Right hindlimb (tissue), 1 donor: ENCODE measurements around the gene KCNMB4.
"Not testable (repeated sequence)": the region's sequence is repeated elsewhere in the genome, so short reads cannot be mapped to it uniquely, and the experiment has no call there.

Source experiments
- DNase-seq: peaks from one replicate; pipeline ENCODE4 v3.0.0-alpha.2; 2018

The KCNMB4 gene

DNA sequence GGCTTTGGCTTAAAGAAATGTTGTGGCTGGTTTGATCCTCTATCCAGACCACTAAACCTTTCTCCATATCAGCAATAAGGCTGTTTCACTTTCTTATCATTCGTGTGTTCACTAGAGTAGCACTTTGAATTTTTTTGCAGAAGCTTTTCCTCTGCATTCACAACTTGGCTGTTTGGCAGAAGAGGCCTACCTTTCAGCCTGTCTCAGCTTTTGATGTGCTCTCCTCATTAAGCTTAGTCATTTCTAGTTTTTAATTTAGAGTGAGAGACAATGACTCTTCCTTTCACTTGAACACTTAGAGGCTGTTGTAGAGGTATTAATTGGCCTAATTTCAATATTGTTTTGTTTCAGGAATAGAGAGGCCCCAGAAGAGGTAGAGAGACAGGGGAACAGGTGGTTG lies 13.8 kb downstream of the KCNMB4 start:
- no peak for DNase-seq

- DNase-seq, result no peak
These were observed 17.4 kb downstream of the KCNMB4 start for GRCh38 chr12:70383484-70383883.

GRCh38 chr12:70383886-70384285 lies 17.8 kb downstream of the KCNMB4 start:
- no peak for DNase-seq

- DNase-seq, result no peak
These were observed 20.7 kb downstream of the KCNMB4 start for GRCh38 chr12:70386771-70387170.

GRCh38 chr12:70389678-70390077 lies 23.6 kb downstream of the KCNMB4 start:
- no peak for DNase-seq

DNA sequence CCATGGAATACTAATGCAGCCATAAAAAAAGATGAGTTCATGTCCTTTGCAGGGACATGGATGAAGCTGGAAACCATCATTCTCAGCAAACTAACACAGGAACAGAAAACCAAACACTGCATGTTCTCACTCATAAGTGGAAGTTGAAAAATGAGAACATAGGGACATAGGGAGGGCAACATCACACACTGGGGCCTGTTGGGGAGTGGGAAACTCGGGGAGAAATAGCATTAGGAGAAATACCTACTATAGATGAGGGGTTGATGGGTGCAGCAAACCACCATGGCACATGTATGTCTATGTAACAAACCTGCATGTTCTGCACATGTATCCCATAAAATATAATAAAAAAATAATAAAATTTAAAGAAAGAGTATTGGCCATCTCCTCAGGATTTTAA lies 26.5 kb downstream of the KCNMB4 start:
- DNase-seq, result not testable (repeated sequence)

- DNase-seq, result no peak
These were observed 27.9 kb downstream of the KCNMB4 start for GRCh38 chr12:70393787-70394499.

GRCh38 chr12:70398002-70398401 lies 31.9 kb downstream of the KCNMB4 start:
- DNase-seq, result no peak

- DNase-seq, result no peak
These were observed 32.8 kb downstream of the KCNMB4 start for GRCh38 chr12:70398862-70399261.

DNA sequence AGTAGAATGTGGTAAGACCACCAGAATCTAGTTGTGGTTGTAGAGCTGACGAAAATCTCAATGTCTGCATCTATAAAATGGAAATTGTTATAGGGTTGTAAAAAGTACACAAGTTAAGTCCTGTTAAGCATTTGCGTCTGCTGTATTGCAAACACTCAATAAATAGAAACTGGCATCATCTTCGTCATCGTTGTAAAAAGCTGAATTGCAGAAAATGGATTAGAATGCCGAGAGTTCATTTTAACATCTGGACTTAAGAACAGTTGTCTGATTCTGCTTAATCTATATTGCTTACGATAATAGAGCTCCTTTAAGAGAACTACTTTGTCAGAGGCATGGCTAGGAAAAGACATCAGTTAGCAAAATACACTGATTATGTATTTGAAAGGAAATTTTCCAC lies 33.2 kb downstream of the KCNMB4 start:
- DNase-seq, result no peak

DNA sequence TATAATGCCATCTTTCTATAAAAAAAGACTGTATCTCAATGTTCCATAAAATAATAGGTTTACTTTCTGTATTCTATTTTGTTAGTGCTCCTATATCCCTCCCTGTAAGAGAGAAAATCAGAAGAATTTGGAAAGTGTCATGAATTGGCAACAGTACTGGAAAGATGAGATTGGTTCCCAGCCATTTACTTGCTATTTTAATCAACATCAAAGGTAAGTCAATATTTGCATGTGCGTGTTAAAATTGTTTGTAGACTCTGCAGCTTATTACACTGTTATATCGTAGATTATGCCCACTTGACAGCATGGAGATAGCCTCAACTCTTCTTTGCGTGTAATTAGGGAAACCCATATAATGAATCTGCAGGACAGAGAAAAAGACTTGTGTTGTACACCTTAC lies 34.0 kb downstream of the KCNMB4 start:
- DNase-seq, result no peak

DNA sequence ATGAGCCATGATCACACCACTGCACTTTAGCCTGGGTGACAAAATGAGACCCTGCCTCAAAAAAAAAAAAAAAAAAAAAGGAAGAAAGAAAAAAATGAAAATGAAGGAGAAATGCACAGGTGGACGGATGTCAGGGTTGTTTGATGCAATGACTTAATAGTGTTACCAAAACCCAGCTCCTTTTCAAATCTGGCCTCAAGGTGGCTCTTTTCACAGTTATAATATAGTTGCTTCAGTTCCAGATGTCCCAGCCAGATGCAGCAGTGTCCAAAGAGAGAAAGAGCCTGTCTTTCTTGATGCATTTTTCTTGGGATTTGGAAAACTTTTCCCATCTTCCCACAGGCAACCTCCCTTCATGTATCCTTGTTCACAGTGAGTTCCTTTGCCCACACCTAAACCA lies 36.5 kb downstream of the KCNMB4 start:
- no peak for DNase-seq

DNA sequence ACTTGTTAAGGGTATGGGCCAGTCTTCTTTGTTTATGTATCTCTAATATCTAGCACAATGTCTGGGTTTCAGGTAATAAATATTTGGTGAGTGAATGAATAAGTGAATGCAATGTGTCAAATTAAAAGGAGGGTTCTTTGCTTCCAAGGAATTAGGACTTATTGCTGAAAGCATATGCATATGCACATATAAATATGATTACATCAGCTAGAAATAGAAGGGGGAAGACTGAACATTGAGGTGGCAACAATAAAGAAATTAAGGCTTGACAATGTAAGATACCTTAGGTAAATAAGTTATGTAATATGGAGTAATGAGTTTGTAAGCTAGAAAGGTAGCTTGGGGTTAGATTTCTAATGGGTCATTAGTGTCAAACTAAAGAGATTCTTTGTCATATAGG lies 37.7 kb downstream of the KCNMB4 start:
- DNase-seq, result no peak

DNA sequence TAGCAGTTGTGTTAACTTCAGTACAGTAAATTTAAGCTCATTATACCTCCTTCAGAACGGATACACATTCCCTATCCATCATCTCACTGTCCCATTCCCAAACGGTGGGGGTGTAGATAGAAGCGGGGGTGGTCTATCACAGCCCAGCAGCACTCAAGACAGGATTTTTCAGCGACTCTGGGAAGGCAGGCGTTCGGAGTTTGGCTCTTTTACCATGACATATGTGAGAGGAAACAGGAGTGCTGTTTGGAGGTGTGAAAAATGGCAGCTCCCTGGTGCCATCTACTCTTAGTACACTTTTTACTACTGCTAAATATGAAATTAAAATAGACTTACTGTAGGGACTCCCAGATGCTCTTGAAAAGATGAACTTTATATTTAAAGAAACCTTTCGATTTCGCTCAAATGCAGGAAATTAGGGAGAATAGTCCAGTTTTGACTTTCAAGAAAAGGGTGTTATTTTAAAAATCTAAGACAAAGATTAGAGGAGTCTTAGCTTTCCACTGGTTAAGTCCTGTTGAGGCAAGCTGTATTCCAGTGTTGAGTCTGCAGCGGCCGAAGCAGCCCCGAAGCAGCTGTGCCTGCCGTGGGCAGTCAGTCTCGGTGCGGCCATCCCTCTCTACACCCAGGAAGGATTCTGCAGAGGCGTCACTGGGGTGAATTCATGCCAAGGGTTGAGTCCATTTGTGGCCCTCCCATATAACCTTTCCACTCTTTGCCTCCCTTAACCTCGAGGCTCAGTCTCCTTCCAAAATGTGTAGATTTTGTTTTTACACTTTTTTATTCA lies 42.1 kb downstream of the KCNMB4 start:
- DNase-seq, result no peak

DNA sequence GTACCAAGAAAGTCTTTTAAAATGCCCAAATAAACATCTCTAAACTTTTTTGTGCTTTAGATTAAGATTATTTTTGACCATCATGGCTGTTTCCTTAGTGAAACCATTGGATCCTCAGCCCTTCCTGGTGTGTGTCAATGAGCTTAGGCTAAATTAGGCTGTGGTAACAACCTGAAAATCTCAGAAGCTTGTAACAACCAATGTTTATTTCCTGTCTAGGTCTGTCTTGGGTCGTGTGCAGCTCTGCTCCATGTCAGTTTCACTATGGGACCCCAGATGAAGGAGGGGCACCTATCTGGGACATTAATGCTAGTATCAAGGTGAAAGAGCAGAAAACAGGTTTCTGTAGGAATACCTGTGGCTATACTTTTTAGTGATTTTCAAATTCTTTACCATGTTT lies 49.9 kb downstream of the KCNMB4 start:
- no peak for DNase-seq

- no peak for DNase-seq
These were observed 51.0 kb downstream of the KCNMB4 start for GRCh38 chr12:70417121-70417520.

DNA sequence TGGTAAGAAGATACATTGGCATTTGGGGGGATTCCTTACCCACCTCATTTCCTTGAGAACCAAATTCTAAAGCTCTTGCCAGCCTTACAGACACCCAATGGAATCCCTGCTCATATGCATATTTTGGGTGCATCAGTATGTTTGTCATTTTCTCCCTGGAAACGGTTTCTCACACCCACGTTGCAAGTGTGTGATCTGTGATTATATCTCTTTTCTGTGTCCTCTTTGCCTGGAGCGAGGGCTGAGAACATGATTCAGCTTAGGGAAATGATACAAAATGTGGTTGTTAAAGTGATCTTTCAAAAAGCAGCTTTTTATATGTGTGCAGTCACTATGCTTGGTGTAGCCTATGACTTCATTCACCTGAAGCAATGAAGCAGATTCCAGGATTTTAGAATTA lies 52.0 kb downstream of the KCNMB4 start:
- no peak for DNase-seq

DNA sequence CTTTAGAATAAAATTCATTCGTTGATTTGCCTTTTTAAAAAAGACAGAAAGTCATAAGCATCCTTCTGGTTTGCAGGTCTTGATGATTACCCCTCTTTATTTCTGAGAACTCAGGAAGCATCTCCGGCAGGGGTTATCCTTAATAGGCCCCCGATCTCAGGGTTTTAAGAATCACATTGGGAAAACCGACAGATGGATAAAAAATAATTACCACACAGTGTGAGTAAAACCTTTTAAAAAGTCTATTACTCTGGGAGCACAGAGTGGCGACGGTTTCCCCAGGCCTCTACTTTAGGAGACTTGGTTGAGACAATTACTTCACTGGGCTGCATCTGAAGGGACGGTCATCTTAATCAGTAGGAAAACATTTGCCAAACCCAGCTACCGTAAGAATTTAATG lies 56.5 kb downstream of the KCNMB4 start:
- no peak for DNase-seq

DNA sequence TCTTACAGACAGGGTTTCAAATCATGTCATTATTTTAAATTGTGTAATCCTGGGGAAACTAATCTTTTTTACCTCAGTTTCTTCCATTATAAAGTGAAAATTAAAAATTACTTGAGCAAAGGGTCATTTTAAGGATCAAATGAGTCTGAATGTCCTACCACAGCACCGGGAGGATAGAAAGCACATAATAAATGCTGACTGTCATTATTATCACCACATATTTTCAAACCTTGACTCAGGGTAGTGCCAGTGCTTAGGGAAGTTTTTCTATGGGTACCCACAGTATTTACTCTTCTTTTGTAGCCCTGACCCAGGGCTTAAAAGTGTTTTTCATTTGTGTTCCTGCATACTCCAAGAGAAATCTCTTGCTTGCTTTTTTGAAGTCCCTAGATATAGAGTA lies 60.5 kb downstream of the KCNMB4 start:
- DNase-seq, result no peak

DNA sequence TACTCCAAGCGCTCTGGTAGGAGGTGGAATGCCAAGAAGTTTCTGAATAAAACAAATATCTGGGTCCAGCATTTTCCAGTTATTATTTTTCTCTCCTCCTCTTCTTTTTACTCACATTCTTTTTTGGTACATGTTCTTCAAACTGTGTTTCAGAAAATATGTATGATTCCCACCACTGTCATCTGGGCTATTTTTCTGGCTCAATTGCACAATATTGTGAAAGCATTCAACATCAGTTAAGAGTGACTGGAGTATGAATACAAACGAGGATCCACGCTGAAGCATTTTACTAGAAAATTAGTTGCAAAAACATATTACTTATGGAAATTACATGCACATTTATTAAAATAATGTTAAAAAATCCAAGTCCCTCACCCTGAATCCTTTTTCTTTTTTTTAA lies 61.5 kb downstream of the KCNMB4 start:
- DNase-seq, result no peak

DNA sequence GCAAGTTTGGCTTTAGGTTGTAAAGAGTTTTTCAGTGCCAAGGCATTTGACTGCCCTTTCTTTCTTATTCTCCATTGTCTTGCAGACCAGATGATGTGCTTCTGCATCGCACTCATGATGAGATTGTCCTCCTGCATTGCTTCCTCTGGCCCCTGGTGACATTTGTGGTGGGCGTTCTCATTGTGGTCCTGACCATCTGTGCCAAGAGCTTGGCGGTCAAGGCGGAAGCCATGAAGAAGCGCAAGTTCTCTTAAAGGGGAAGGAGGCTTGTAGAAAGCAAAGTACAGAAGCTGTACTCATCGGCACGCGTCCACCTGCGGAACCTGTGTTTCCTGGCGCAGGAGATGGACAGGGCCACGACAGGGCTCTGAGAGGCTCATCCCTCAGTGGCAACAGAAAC lies 64.3 kb downstream of the KCNMB4 start:
- no peak for DNase-seq

DNA sequence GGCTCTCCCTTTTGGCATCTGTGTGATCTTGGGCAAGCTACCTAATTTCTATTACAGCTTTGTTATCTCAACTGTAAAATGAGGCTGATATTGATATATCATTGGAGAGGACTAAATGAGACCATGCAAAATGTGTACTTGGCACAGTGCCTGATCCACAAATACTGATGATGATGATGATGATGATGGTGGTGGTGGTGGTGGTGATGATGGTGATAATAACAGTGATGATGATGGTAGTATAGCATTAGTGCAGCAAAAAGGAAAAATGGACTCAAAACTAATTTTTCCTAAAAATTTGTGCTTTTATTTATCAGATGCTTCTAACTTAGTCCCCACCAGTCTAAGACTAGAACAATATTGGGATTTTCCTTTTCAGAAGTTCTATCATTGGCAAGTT lies 70.7 kb downstream of the KCNMB4 start:
- no peak for DNase-seq

GRCh38 chr12:70443062-70443673 lies 77.1 kb downstream of the KCNMB4 start:
- DNase-seq, result no peak

DNA sequence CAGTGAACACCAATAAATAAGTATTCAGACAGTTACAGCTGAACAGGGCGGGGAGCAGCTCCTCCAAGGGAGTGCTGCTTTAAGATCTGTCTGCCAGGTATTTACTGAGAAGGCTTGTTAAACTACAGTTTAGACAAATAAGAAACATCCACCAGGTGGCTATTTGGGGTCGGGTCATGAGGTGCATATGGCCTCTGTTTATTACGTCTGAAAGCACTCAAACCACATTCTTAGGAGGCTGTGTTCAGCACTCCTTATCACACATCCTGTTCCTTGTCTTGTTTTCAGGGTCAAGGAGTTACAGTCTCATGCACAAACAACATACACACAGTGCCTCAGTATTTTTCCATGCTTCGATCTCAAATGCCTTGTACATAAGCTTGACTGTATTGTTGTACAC lies 78.8 kb downstream of the KCNMB4 start:
- no peak for DNase-seq
